ENCODE data around the gene RIBC2.
A peak's percentile ranks its signal among the peaks of the same experiment; 100 is the strongest.

The RIBC2 gene

GRCh38 chr22:45413013-45413367, 503 bp upstream of the RIBC2 start:
- no peaks in the 10 kb centered on the region for H3K79me2 ChIP-seq (ENCODE audit: insufficient read depth, low read length)
- peak overlapping the region; percentile 68 for H3K4me3 ChIP-seq (ENCODE audit: low read depth, low read length, poor library complexity, severe bottlenecking)
- H3K9me2 ChIP-seq (ENCODE audit: low read depth, low read length) = no peaks in the 10 kb centered on the region
- peaks cover 26% of the 10 kb centered on the region for H3K4me1 ChIP-seq (ENCODE audit: insufficient read depth, low read length, severe bottlenecking)
- H3K27ac ChIP-seq (ENCODE audit: low read depth, low read length, poor library complexity, severe bottlenecking) = no peak overlapping the region
- H4K20me1 ChIP-seq (ENCODE audit: insufficient read depth, low read length) = no peaks in the 10 kb centered on the region
- H3K36me3 ChIP-seq (ENCODE audit: insufficient read depth, low read length) = peaks cover 5% of the 10 kb centered on the region
- H3F3A ChIP-seq (ENCODE audit: insufficient read depth, low read length) = no peaks in the 10 kb centered on the region
- no peaks in the 10 kb centered on the region for H3K9me3 ChIP-seq (ENCODE audit: low read length)
- H3K27me3 ChIP-seq (ENCODE audit: insufficient read depth, low read length) = no peaks in the 10 kb centered on the region
- peak overlapping the region; percentile 81 for H3K4me2 ChIP-seq (ENCODE audit: low read length)
- no peak for TF ChIP-seq EZH2 (IDR thresholded peaks at IDR 0.05; ENCODE audit: borderline replicate concordance, low read length)
- no peak for TF ChIP-seq CTCF (IDR thresholded peaks at IDR 0.05; ENCODE audit: low read length)
- peak overlapping the region; percentile 78; the same call in 1 of the 2 replicates for H3K9ac ChIP-seq (ENCODE audit: low read length)
- H2AFZ ChIP-seq (ENCODE audit: low read length) = no peak overlapping the region

GRCh38 chr22:45418056-45418769, 4.7 kb downstream of the RIBC2 start:
- TF ChIP-seq EZH2 (IDR thresholded peaks at IDR 0.05; ENCODE audit: borderline replicate concordance, low read length) (no peak), CTCF (IDR thresholded peaks at IDR 0.05; ENCODE audit: low read length) (no peak)
- Histone ChIP-seq H3K4me1 (ENCODE audit: insufficient read depth, low read length, severe bottlenecking) (peaks cover 18% of the 10 kb centered on the region), H3K27me3 (ENCODE audit: insufficient read depth, low read length) (no peaks in the 10 kb centered on the region), H4K20me1 (ENCODE audit: insufficient read depth, low read length) (no peaks in the 10 kb centered on the region), H3K79me2 (ENCODE audit: insufficient read depth, low read length) (no peaks in the 10 kb centered on the region), H3K4me2 (ENCODE audit: low read length) (no peak overlapping the region), H3K9me2 (ENCODE audit: low read depth, low read length) (no peaks in the 10 kb centered on the region), H3K27ac (ENCODE audit: low read depth, low read length, poor library complexity, severe bottlenecking) (no peak overlapping the region), H3K36me3 (ENCODE audit: insufficient read depth, low read length) (peaks cover 5% of the 10 kb centered on the region; the same call in 1 of the 2 replicates), H3K9me3 (ENCODE audit: low read length) (no peaks in the 10 kb centered on the region), H3K9ac (ENCODE audit: low read length) (no peak overlapping the region), H2AFZ (ENCODE audit: low read length) (no peak overlapping the region), H3F3A (ENCODE audit: insufficient read depth, low read length) (no peaks in the 10 kb centered on the region), H3K4me3 (ENCODE audit: low read depth, low read length, poor library complexity, severe bottlenecking) (no peak overlapping the region)

GRCh38 chr22:45418770-45419138, 5.3 kb downstream of the RIBC2 start:
- no peaks in the 10 kb centered on the region for H3K79me2 ChIP-seq (ENCODE audit: insufficient read depth, low read length)

More at GRCh38 chr22:45418770-45419138, 5.3 kb downstream of the RIBC2 start:
- no peak overlapping the region for H3K4me3 ChIP-seq (ENCODE audit: low read depth, low read length, poor library complexity, severe bottlenecking)
- no peaks in the 10 kb centered on the region for H4K20me1 ChIP-seq (ENCODE audit: insufficient read depth, low read length)
- H3K36me3 ChIP-seq (ENCODE audit: insufficient read depth, low read length) = peaks cover 5% of the 10 kb centered on the region; the same call in 1 of the 2 replicates
- no peaks in the 10 kb centered on the region for H3K9me3 ChIP-seq (ENCODE audit: low read length)
- TF ChIP-seq CTCF (IDR thresholded peaks at IDR 0.05; ENCODE audit: low read length) = no peak
- TF ChIP-seq EZH2 (IDR thresholded peaks at IDR 0.05; ENCODE audit: borderline replicate concordance, low read length) = no peak
- no peaks in the 10 kb centered on the region for H3F3A ChIP-seq (ENCODE audit: insufficient read depth, low read length)
- no peak overlapping the region for H3K4me2 ChIP-seq (ENCODE audit: low read length)
- H3K9me2 ChIP-seq (ENCODE audit: low read depth, low read length) = no peaks in the 10 kb centered on the region
- no peak overlapping the region for H3K27ac ChIP-seq (ENCODE audit: low read depth, low read length, poor library complexity, severe bottlenecking)
- peaks cover 13% of the 10 kb centered on the region for H3K4me1 ChIP-seq (ENCODE audit: insufficient read depth, low read length, severe bottlenecking)
- H3K27me3 ChIP-seq (ENCODE audit: insufficient read depth, low read length) = no peaks in the 10 kb centered on the region
- H2AFZ ChIP-seq (ENCODE audit: low read length) = no peak overlapping the region
- H3K9ac ChIP-seq (ENCODE audit: low read length) = no peak overlapping the region

Data from OCI-LY1 (cell line).